ENCODE data around the gene CPAMD8.

GRCh38 chr19:16955161-16955560 lies 71.4 kb downstream of the CPAMD8 start:
- TF ChIP-seq, protein P1, sequence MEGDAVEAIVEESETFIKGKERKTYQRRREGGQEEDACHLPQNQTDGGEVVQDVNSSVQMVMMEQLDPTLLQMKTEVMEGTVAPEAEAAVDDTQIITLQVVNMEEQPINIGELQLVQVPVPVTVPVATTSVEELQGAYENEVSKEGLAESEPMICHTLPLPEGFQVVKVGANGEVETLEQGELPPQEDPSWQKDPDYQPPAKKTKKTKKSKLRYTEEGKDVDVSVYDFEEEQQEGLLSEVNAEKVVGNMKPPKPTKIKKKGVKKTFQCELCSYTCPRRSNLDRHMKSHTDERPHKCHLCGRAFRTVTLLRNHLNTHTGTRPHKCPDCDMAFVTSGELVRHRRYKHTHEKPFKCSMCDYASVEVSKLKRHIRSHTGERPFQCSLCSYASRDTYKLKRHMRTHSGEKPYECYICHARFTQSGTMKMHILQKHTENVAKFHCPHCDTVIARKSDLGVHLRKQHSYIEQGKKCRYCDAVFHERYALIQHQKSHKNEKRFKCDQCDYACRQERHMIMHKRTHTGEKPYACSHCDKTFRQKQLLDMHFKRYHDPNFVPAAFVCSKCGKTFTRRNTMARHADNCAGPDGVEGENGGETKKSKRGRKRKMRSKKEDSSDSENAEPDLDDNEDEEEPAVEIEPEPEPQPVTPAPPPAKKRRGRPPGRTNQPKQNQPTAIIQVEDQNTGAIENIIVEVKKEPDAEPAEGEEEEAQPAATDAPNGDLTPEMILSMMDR (IDR thresholded peaks at IDR 0.05): no peak
- TF ChIP-seq POLR2A (IDR thresholded peaks at IDR 0.05): no peak
